Loucy (cell line): ENCODE results near the gene CUEDC1.

ENCODE experiments used
- H2AFZ ChIP-seq: fragments of 200-600 bp; sonication (generic); 2 replicates; pipeline ENCODE4 v1.6.0; 2016; ENCODE audit warnings: antibody characterized with exemption, mild to moderate bottlenecking, low read length, moderate library complexity
- H3F3A ChIP-seq: fragments of 200-600 bp; 2 replicates; pipeline ENCODE4 v1.6.0; 2016; ENCODE audit warnings: antibody characterized with exemption, low read depth, mild to moderate bottlenecking
- H3K27me3 ChIP-seq: fragments of 200-600 bp; sonication (generic); 2 replicates; pipeline ENCODE4 v1.6.1; 2014; ENCODE audit warnings: low read length, mild to moderate bottlenecking; ENCODE audit not compliant: insufficient read depth, poor library complexity, severe bottlenecking
- H3K36me3 ChIP-seq: fragments of 200-600 bp; sonication (generic); 2 replicates; pipeline ENCODE4 v1.6.1; 2016; ENCODE audit warnings: low read length; ENCODE audit not compliant: insufficient read depth
- H3K4me1 ChIP-seq: fragments of 200-600 bp; sonication (generic); 2 replicates; pipeline ENCODE4 v1.5.1; 2014; ENCODE audit warnings: low read length, mild to moderate bottlenecking; ENCODE audit not compliant: insufficient read depth, poor library complexity, severe bottlenecking
- H3K4me2 ChIP-seq: fragments of 200-600 bp; sonication (generic); 2 replicates; pipeline ENCODE4 v1.6.0; 2014; ENCODE audit warnings: antibody characterized with exemption, low read length, low read depth, mild to moderate bottlenecking; ENCODE audit not compliant: poor library complexity, severe bottlenecking
- H3K4me3 ChIP-seq: fragments of 200-600 bp; sonication (generic); 2 replicates; pipeline ENCODE4 v1.5.1; 2014; ENCODE audit warnings: low read length, mild to moderate bottlenecking, mixed read lengths; ENCODE audit not compliant: poor library complexity, severe bottlenecking
- H3K79me2 ChIP-seq: fragments of 200-600 bp; sonication (generic); 2 replicates; pipeline ENCODE4 v1.6.1; 2014; ENCODE audit warnings: low read length; ENCODE audit not compliant: insufficient read depth
- H3K9ac ChIP-seq: fragments of 200-600 bp; sonication (generic); 2 replicates; pipeline ENCODE4 v1.6.0; 2014; ENCODE audit warnings: mild to moderate bottlenecking, low read depth, low read length, moderate library complexity; ENCODE audit not compliant: poor library complexity, severe bottlenecking
- H3K9me2 ChIP-seq: fragments of 200-600 bp; sonication (generic); replicated peaks from 2 replicates; pipeline ENCODE4 v1.6.1; 2016; ENCODE audit warnings: low read depth, low read length, mixed read lengths
- H3K9me3 ChIP-seq: fragments of 200-600 bp; sonication (generic); 2 replicates; pipeline ENCODE4 v1.6.1; 2014; ENCODE audit warnings: mild to moderate bottlenecking, antibody characterized with exemption, low read length, low read depth; ENCODE audit not compliant: insufficient read depth
- H4K20me1 ChIP-seq: fragments of 200-600 bp; sonication (generic); 2 replicates; pipeline ENCODE4 v1.6.0; 2014; ENCODE audit warnings: antibody characterized with exemption, low read length, mild to moderate bottlenecking; ENCODE audit not compliant: insufficient read depth, poor library complexity, severe bottlenecking
- CTCF ChIP-seq: fragments of 200-600 bp; sonication (generic); conservative IDR thresholded peaks from 2 replicates; pipeline ENCODE4 v1.5.1; 2014; ENCODE audit warnings: mild to moderate bottlenecking, antibody characterized with exemption, low read length
- EZH2phosphoT487 ChIP-seq: fragments of 200-600 bp; IDR thresholded peaks from 2 replicates; pipeline ENCODE4 v1.6.1; 2018; ENCODE audit warnings: antibody characterized with exemption, mild to moderate bottlenecking, moderate library complexity, borderline replicate concordance

The CUEDC1 gene

DNA sequence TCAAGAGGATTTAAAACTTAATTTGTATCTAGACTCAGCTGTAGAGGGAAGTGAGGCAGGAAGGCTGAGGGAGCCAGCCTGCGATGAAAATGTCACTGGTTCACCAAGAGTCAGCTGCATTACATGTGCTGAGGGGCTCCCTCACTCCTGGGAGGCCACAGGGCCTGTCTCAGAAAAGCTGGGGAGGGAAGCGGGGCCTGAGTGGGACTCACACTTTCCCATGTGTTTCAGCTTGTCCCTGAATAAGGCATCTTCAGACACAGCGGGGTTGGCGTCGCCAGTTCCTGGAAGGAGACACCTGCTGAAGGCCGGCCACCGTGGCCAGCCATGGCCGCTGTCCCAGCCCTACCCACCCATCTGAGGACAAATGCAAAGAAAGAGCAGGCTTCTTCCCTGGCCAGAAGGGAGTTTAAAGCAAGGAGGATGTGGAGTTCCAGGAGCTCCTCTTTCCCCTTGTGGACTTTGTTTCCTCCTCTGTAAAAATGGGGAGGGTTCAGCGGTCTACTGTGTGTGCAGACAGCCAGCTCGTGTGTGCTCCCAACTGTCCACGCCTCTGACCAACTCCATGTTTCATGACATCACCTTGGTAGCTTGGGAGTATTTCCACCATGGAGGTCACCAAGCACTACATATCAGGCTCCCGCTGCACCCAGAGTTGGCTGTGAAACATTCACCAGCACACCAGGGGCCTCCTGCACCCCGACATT lies 86.1 kb downstream of the CUEDC1 start:
- no peak overlapping the region for H3K4me3 ChIP-seq
- peak overlapping the region; percentile 62 for H3K4me2 ChIP-seq
- TF ChIP-seq CTCF (no peak), EZH2phosphoT487 (no peak)

DNA sequence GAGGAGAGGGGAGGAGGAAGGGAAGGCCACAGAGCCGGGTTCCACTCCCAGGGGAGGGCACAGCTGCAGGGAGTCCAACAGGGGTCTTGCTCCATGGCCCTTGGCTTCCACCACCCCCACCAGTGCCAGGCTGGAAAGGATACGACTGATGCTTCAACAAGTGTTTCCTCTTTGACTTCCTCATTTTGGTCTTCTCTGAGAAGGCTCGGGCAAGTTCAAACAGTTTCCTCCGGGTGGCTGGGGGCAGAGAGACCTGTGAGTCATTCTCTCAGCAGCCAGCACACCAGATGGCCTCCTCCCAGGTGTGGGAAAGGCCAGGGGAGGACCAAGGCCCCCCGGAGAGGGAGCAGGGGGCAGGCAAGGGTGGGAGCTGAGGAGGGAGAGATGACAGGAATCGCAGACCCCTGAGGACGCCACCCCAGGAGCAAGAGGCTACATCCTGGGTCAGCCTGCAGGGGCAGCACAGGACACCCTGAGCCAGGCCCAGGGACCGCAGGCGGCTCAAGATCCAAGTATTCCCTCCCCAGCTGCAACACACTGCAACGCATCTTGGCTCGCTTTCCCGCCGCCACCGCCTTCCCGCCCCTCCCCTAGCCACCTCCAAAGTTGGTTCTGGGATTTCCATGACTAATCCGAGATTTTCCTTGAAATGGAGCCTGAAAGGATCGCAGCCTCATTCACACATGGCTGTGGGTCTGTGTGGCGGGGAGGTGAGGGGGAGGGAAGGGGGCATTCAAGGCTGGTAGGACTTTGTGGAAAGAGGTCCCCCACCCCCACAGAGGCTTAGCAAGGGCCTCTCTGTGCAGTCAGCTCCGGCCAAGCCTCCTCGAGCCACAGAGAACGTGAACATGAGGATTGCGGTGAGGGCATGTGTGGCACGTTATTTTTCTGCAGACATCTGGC lies 87.0 kb downstream of the CUEDC1 start:
- Histone ChIP-seq H3K4me1 (peaks cover 51% of the 10 kb centered on the region), H3K79me2 (no peaks in the 10 kb centered on the region), H3K36me3 (no peaks in the 10 kb centered on the region), H3F3A (no peaks in the 10 kb centered on the region), H3K9ac (peak overlapping the region; percentile 71), H3K9me2 (no peaks in the 10 kb centered on the region), H3K9me3 (no peaks in the 10 kb centered on the region), H2AFZ (no peak overlapping the region), H3K27me3 (no peaks in the 10 kb centered on the region), H3K4me3 (peak overlapping the region; percentile 41), H4K20me1 (no peaks in the 10 kb centered on the region), H3K4me2 (peak overlapping the region; percentile 62)
- TF ChIP-seq EZH2phosphoT487 (no peak), CTCF (peak; percentile 54)

More for the DNA sequence above, 86.1 kb downstream of the CUEDC1 start:
- no peaks in the 10 kb centered on the region for H3K36me3 ChIP-seq
- peaks cover 59% of the 10 kb centered on the region for H3K4me1 ChIP-seq
- no peaks in the 10 kb centered on the region for H3K79me2 ChIP-seq
- no peaks in the 10 kb centered on the region for H3K9me2 ChIP-seq
- H3K9me3 ChIP-seq = no peaks in the 10 kb centered on the region
- no peaks in the 10 kb centered on the region for H3F3A ChIP-seq
- no peaks in the 10 kb centered on the region for H4K20me1 ChIP-seq
- no peak overlapping the region for H2AFZ ChIP-seq
- peak overlapping the region; percentile 71 for H3K9ac ChIP-seq
- H3K27me3 ChIP-seq = no peaks in the 10 kb centered on the region

- no peak overlapping the region for H3K4me3 ChIP-seq
- H3K4me2 ChIP-seq = peak overlapping the region; percentile 62
- H3K79me2 ChIP-seq = no peaks in the 10 kb centered on the region
- H3F3A ChIP-seq = no peaks in the 10 kb centered on the region
- H3K27me3 ChIP-seq = no peaks in the 10 kb centered on the region
- H4K20me1 ChIP-seq = no peaks in the 10 kb centered on the region
- H3K9me2 ChIP-seq = no peaks in the 10 kb centered on the region
- peak overlapping the region; percentile 71 for H3K9ac ChIP-seq
- H2AFZ ChIP-seq = no peak overlapping the region
- peaks cover 42% of the 10 kb centered on the region for H3K4me1 ChIP-seq
- TF ChIP-seq CTCF (no peak), EZH2phosphoT487 (no peak)
- no peaks in the 10 kb centered on the region for H3K9me3 ChIP-seq
- no peaks in the 10 kb centered on the region for H3K36me3 ChIP-seq
Measured at GRCh38 chr17:57867126-57867525, 88.1 kb downstream of the CUEDC1 start.
